Activated naive CD8-positive, alpha-beta T cell treated with anti-CD3 and anti-CD28 coated beads, Interleukin-2, amount 50 U/mL, for 24 hours (primary cell): ENCODE data around the gene ANKLE2.

Source experiments
- ATAC-seq: fragments of 150-1000 bp; cut with Tn5 transposase; one replicate; pipeline ENCODE4 v1.10.0; 2021
- DNase-seq: peaks from one replicate; pipeline ENCODE4 v3.0.0; 2021
- H3K27ac Mint-ChIP-seq: one replicate; pipeline ENCODE4 v1.8.0; 2021; ENCODE audit warnings: mild to moderate bottlenecking, mixed read lengths
- H3K27me3 Mint-ChIP-seq: one replicate; pipeline ENCODE4 v1.8.0; 2021; ENCODE audit warnings: mixed read lengths
- H3K36me3 Mint-ChIP-seq: one replicate; pipeline ENCODE4 v1.8.0; 2021; ENCODE audit warnings: low read depth, mixed read lengths
- H3K4me1 Mint-ChIP-seq: one replicate; pipeline ENCODE4 v1.8.0; 2021; ENCODE audit warnings: mixed read lengths
- H3K4me3 Mint-ChIP-seq: one replicate; pipeline ENCODE4 v1.8.0; 2021; ENCODE audit warnings: mild to moderate bottlenecking, moderate library complexity, mixed read lengths
- H3K9me3 Mint-ChIP-seq: one replicate; pipeline ENCODE4 v1.8.0; 2021; ENCODE audit warnings: mixed read lengths

Gene ANKLE2

GRCh38 chr12:132724506-132725241 is 37.0 kb downstream of the ANKLE2 start:
- ATAC-seq, result no peak
- no peak for DNase-seq
- H3K4me3 Mint-ChIP-seq, result no peak overlapping the region
- H3K36me3 Mint-ChIP-seq, result peaks cover 64% of the 10 kb centered on the region
- H3K9me3 Mint-ChIP-seq, result no peaks in the 10 kb centered on the region
- no peak overlapping the region for H3K27ac Mint-ChIP-seq
- no peaks in the 10 kb centered on the region for H3K27me3 Mint-ChIP-seq
- H3K4me1 Mint-ChIP-seq, result peaks cover 2% of the 10 kb centered on the region

- no peak for DNase-seq
- Mint-ChIP-seq H3K27me3 (no peaks in the 10 kb centered on the region), H3K4me1 (peaks cover 2% of the 10 kb centered on the region), H3K4me3 (no peak overlapping the region), H3K27ac (no peak overlapping the region), H3K9me3 (no peaks in the 10 kb centered on the region), H3K36me3 (peaks cover 65% of the 10 kb centered on the region)
- ATAC-seq, result no peak
Observed at GRCh38 chr12:132723764-132724140, 37.9 kb downstream of the ANKLE2 start.

- Mint-ChIP-seq H3K36me3 (peaks cover 62% of the 10 kb centered on the region), H3K27ac (peak overlapping the region; percentile 56), H3K9me3 (no peaks in the 10 kb centered on the region), H3K4me3 (no peak overlapping the region), H3K27me3 (no peaks in the 10 kb centered on the region), H3K4me1 (peaks cover 2% of the 10 kb centered on the region)
- DNase-seq (no peak), ATAC-seq (no peak)
Observed at GRCh38 chr12:132723015-132723763, 38.4 kb downstream of the ANKLE2 start.

- Mint-ChIP-seq H3K4me1 (peaks cover 1% of the 10 kb centered on the region), H3K36me3 (peaks cover 50% of the 10 kb centered on the region), H3K27ac (no peak overlapping the region), H3K9me3 (no peaks in the 10 kb centered on the region), H3K4me3 (no peak overlapping the region), H3K27me3 (no peaks in the 10 kb centered on the region)
- DNase-seq (no peak), ATAC-seq (no peak)
Observed at GRCh38 chr12:132720606-132721345, 40.9 kb downstream of the ANKLE2 start.

GRCh38 chr12:132719954-132720324 is 41.7 kb downstream of the ANKLE2 start:
- no peak for ATAC-seq
- Mint-ChIP-seq H3K4me3 (no peak overlapping the region), H3K4me1 (no peaks in the 10 kb centered on the region), H3K9me3 (no peaks in the 10 kb centered on the region), H3K27ac (no peak overlapping the region), H3K27me3 (no peaks in the 10 kb centered on the region), H3K36me3 (peaks cover 43% of the 10 kb centered on the region)
- no peak for DNase-seq

- Mint-ChIP-seq H3K27ac (no peak overlapping the region), H3K27me3 (no peaks in the 10 kb centered on the region), H3K4me3 (no peak overlapping the region), H3K9me3 (no peaks in the 10 kb centered on the region), H3K4me1 (peaks cover 3% of the 10 kb centered on the region), H3K36me3 (peaks cover 46% of the 10 kb centered on the region)
- ATAC-seq (no peak), DNase-seq (no peak)
Observed at GRCh38 chr12:132719141-132719953, 42.3 kb downstream of the ANKLE2 start.

GRCh38 chr12:132718644-132719043 is 43.0 kb downstream of the ANKLE2 start:
- Mint-ChIP-seq H3K36me3 (peaks cover 40% of the 10 kb centered on the region), H3K4me3 (no peak overlapping the region), H3K9me3 (no peaks in the 10 kb centered on the region), H3K4me1 (peaks cover 6% of the 10 kb centered on the region), H3K27ac (no peak overlapping the region), H3K27me3 (no peaks in the 10 kb centered on the region)
- ATAC-seq, result no peak
- no peak for DNase-seq

- Mint-ChIP-seq H3K9me3 (no peaks in the 10 kb centered on the region), H3K36me3 (peaks cover 38% of the 10 kb centered on the region), H3K27me3 (no peaks in the 10 kb centered on the region), H3K4me1 (peaks cover 15% of the 10 kb centered on the region), H3K4me3 (no peak overlapping the region), H3K27ac (no peak overlapping the region)
- DNase-seq (no peak), ATAC-seq (no peak)
Observed at GRCh38 chr12:132717531-132718387, 43.9 kb downstream of the ANKLE2 start.

- H3K9me3 Mint-ChIP-seq, result no peaks in the 10 kb centered on the region
- peaks cover 41% of the 10 kb centered on the region for H3K36me3 Mint-ChIP-seq
- no peak for DNase-seq
- H3K27ac Mint-ChIP-seq, result no peak overlapping the region
- H3K4me3 Mint-ChIP-seq, result no peak overlapping the region
- no peak for ATAC-seq
- H3K27me3 Mint-ChIP-seq, result no peaks in the 10 kb centered on the region
- H3K4me1 Mint-ChIP-seq, result peaks cover 22% of the 10 kb centered on the region
Observed at GRCh38 chr12:132717011-132717410, 44.6 kb downstream of the ANKLE2 start.

- no peak for DNase-seq
- no peak overlapping the region for H3K27ac Mint-ChIP-seq
- H3K4me3 Mint-ChIP-seq, result no peak overlapping the region
- H3K36me3 Mint-ChIP-seq, result peaks cover 38% of the 10 kb centered on the region
- no peaks in the 10 kb centered on the region for H3K27me3 Mint-ChIP-seq
- no peak for ATAC-seq
- no peaks in the 10 kb centered on the region for H3K9me3 Mint-ChIP-seq
- peaks cover 27% of the 10 kb centered on the region for H3K4me1 Mint-ChIP-seq
Observed at GRCh38 chr12:132716356-132716755, 45.3 kb downstream of the ANKLE2 start.

GRCh38 chr12:132715874-132716273 is 45.8 kb downstream of the ANKLE2 start:
- Mint-ChIP-seq H3K27me3 (no peaks in the 10 kb centered on the region), H3K4me1 (peaks cover 27% of the 10 kb centered on the region), H3K9me3 (no peaks in the 10 kb centered on the region), H3K36me3 (peaks cover 34% of the 10 kb centered on the region), H3K27ac (no peak overlapping the region), H3K4me3 (no peak overlapping the region)
- ATAC-seq (no peak), DNase-seq (no peak)

GRCh38 chr12:132713123-132713522 is 48.5 kb downstream of the ANKLE2 start:
- peaks cover 31% of the 10 kb centered on the region for H3K4me1 Mint-ChIP-seq
- DNase-seq, result no peak
- no peak for ATAC-seq
- H3K27me3 Mint-ChIP-seq, result no peaks in the 10 kb centered on the region
- H3K9me3 Mint-ChIP-seq, result no peaks in the 10 kb centered on the region
- peaks cover 26% of the 10 kb centered on the region for H3K36me3 Mint-ChIP-seq
- peak overlapping the region; percentile 65 for H3K27ac Mint-ChIP-seq
- H3K4me3 Mint-ChIP-seq, result peak overlapping the region; percentile 83

GRCh38 chr12:132711080-132711843 is 50.4 kb downstream of the ANKLE2 start:
- peaks cover 6% of the 10 kb centered on the region for H3K9me3 Mint-ChIP-seq
- H3K27ac Mint-ChIP-seq, result peak overlapping the region; percentile 76
- peak; percentile 34 for DNase-seq

More at GRCh38 chr12:132711080-132711843, 50.4 kb downstream of the ANKLE2 start:
- ATAC-seq, result peak; percentile 29
- Mint-ChIP-seq H3K4me3 (peak overlapping the region; percentile 83), H3K4me1 (peaks cover 31% of the 10 kb centered on the region), H3K27me3 (no peaks in the 10 kb centered on the region), H3K36me3 (peaks cover 30% of the 10 kb centered on the region)
